RWPE1 (cell line): ENCODE results near the gene GABRB2.

Experiments
- CTCF ChIA-PET: fragments of 350-600 bp; sonication (Branson Sonifier 250); formaldehyde crosslinking; extraction: SDS; loops from one replicate; lab custom pipeline; 2021; lab: Yijun Ruan, JAX
- POLR2A ChIA-PET: fragments of 400-600 bp; formaldehyde crosslinking; extraction: SDS; loops from one replicate; lab custom pipeline; 2020; ENCODE audit warnings: antibody characterized with exemption; ENCODE audit not compliant: low non-redundant PET; lab: Yijun Ruan, JAX
- DNase-seq: peaks from one replicate; pipeline ENCODE4 v3.0.0; 2012; ENCODE audit warnings: low spot score
- H3K27ac ChIP-seq: fragments of 450-650 bp; 2 replicates; pipeline ENCODE4 v1.5.1; 2017
- TF ChIP-seq, protein P1 (sequence below): fragments of 450-650 bp; conservative IDR thresholded peaks from 2 replicates; pipeline ENCODE4 v1.5.1; 2017; ENCODE audit warnings: low read depth, mild to moderate bottlenecking

GABRB2 gene

DNA sequence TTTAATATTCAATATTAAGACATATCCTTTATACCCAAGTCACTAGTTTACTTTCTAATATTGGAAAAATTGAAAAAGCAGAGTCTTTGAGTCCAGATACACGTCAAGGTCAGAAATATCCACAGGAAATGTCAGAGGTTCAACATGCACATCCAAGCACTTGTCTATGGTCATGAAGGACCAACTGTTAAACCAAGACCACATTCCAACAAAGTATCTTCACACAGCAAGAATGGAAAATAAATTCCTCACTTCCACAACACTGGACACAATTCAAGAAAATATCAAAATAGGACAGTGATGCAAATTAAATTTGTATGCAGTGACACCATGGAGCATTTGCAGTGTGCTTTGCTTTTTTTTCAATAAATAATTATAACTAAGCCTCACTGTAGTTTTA is 142.5 kb downstream of the GABRB2 start:
- TF ChIP-seq, protein P1, sequence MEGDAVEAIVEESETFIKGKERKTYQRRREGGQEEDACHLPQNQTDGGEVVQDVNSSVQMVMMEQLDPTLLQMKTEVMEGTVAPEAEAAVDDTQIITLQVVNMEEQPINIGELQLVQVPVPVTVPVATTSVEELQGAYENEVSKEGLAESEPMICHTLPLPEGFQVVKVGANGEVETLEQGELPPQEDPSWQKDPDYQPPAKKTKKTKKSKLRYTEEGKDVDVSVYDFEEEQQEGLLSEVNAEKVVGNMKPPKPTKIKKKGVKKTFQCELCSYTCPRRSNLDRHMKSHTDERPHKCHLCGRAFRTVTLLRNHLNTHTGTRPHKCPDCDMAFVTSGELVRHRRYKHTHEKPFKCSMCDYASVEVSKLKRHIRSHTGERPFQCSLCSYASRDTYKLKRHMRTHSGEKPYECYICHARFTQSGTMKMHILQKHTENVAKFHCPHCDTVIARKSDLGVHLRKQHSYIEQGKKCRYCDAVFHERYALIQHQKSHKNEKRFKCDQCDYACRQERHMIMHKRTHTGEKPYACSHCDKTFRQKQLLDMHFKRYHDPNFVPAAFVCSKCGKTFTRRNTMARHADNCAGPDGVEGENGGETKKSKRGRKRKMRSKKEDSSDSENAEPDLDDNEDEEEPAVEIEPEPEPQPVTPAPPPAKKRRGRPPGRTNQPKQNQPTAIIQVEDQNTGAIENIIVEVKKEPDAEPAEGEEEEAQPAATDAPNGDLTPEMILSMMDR = no peak
- ChIA-PET CTCF (no interaction called here), POLR2A (no interaction called here)
- no peak overlapping the region for H3K27ac ChIP-seq
- DNase-seq = no peak

GRCh38 chr5:161403121-161403520 is 143.4 kb downstream of the GABRB2 start:
- no peak for DNase-seq
- ChIA-PET POLR2A (no interaction called here), CTCF (no interaction called here)
- TF ChIP-seq, protein P1 = no peak
- no peak overlapping the region for H3K27ac ChIP-seq

DNA sequence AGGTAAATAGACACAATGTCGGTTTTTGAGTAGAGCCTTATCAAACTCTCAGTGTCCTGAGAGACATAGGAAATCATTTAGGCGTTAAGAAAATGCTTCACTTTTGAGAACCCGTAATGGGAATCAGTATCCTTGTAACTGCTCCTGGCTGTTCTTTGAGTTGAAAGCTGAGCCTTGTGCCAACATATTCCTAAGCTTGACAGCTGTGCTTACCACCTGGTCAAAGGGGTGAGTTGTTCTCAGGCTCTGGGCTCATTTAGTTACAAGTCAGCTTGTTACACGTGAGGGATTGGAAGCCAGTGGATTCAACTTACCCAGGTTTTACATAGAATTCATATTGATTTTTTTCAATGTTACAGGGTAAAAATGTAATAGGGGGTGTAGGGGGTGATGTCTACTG is 145.9 kb downstream of the GABRB2 start:
- DNase-seq = no peak
- H3K27ac ChIP-seq = no peak overlapping the region
- TF ChIP-seq, protein P1 = no peak
- CTCF ChIA-PET = interaction anchor here (0.6 kb wide), 1 partner anchor 97 kb away, joined by 3 read pairs; no protein-coding TSS in a partner anchor
- POLR2A ChIA-PET = no interaction called here

GRCh38 chr5:161399996-161400562 is 146.4 kb downstream of the GABRB2 start:
- ChIA-PET POLR2A (no interaction called here), CTCF (interaction anchor here (0.6 kb wide), 1 partner anchor 98 kb away, joined by 3 read pairs; no protein-coding TSS in a partner anchor)
- H3K27ac ChIP-seq = no peak overlapping the region
- DNase-seq = no peak
- TF ChIP-seq, protein P1 = no peak

DNA sequence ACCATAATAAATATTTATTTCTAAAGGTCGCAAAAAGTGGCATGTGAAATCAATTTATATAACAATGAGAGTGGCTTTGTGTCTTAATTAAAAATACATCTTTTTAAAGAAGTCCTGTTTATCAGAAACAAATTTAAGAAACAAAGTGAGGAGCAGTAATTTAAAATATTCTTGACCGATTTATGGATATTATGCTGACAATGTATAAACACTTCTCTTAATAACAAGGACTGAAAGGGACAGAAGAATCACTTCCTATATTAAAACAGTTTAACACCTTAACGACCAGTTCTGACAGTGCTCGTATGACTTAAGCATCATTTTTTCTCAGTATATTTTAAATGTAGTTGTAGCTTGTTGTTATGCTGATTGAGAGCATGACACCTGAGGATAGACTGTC is 149.1 kb downstream of the GABRB2 start:
- TF ChIP-seq, protein P1 = no peak
- no peak for DNase-seq
- ChIA-PET CTCF (interaction anchor here (0.6 kb wide), 1 partner anchor 11 kb away, joined by 5 read pairs; no protein-coding TSS in a partner anchor), POLR2A (no interaction called here)
- H3K27ac ChIP-seq = no peak overlapping the region

DNA sequence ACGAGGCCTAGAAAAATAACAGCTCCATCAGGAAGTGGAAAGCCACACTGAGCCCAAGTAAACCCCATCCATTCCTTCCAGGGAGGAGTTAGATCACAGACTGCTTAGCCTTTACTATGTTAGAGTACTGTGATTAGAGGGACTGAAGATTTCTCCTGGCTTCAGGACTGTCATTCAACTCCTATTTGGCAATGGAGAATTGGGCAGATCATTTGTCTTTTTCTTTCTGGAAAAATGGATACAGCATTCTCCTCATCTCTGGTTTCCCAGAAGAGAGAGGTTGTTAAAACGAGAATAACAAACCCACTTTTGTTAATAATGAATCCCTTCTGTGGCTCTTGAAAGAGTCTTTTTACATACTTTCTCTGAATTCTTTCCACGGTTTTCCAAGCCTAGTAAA is 150.4 kb downstream of the GABRB2 start:
- ChIA-PET POLR2A (no interaction called here), CTCF (no interaction called here)
- no peak for DNase-seq
- TF ChIP-seq, protein P1 = no peak
- no peak overlapping the region for H3K27ac ChIP-seq
